T-helper 1 cell treated with Interleukin-12 subunit alpha and Interleukin-12 subunit beta and Interleukin-4 antibody, amounts not matched to agents 30 μg/mL and 1 μg/mL, for 36 hours (primary cell): ENCODE results near the gene NDUFA12.
A peak's percentile ranks its signal among the peaks of the same experiment; 100 is the strongest.
"Not testable (repeated sequence)": the region's sequence is repeated elsewhere in the genome, so short reads cannot be mapped to it uniquely, and the experiment has no call there.

Experiments
- H3K27ac Mint-ChIP-seq: one replicate; pipeline ENCODE4 v1.8.0; 2021; ENCODE audit warnings: mild to moderate bottlenecking, mixed read lengths
- H3K27me3 Mint-ChIP-seq: one replicate; pipeline ENCODE4 v1.8.0; 2021; ENCODE audit warnings: low read depth, mixed read lengths
- H3K36me3 Mint-ChIP-seq: one replicate; pipeline ENCODE4 v1.8.0; 2021; ENCODE audit warnings: low read depth, mixed read lengths
- H3K4me1 Mint-ChIP-seq: one replicate; pipeline ENCODE4 v1.8.0; 2021; ENCODE audit warnings: low read depth, mixed read lengths
- H3K4me3 Mint-ChIP-seq: one replicate; pipeline ENCODE4 v1.8.0; 2021; ENCODE audit warnings: mild to moderate bottlenecking, moderate library complexity, mixed read lengths
- H3K9me3 Mint-ChIP-seq: one replicate; pipeline ENCODE4 v1.8.0; 2021; ENCODE audit warnings: mixed read lengths

The NDUFA12 gene

GRCh38 chr12:94993855-94994254 lies 9.6 kb downstream of the NDUFA12 start:
- not testable (repeated sequence) for H3K27ac Mint-ChIP-seq, H3K27me3 Mint-ChIP-seq, H3K4me3 Mint-ChIP-seq, H3K9me3 Mint-ChIP-seq
- Mint-ChIP-seq H3K4me1 (peaks cover 14% of the 10 kb centered on the region), H3K36me3 (peaks cover 20% of the 10 kb centered on the region)

DNA sequence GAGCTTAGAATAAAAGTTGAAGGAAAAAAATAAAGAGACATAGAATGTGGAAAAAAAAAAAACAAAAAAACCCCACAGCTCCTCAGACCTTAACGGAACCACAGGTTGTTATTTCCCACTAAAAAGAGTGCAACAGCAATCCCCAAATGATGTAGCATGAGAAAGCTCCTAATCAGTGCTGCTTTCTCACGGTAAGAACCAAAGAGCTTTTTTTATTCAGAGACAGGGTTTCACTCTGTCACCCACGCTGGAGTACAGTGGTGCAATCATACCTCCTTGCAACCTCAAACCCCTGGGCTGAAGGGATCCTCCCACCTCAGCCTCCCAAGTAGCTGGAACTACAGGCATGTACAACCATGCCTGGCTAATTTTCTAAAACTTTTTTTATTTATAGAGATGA lies 13.3 kb downstream of the NDUFA12 start:
- H3K4me3 Mint-ChIP-seq, result no peak overlapping the region
- no peaks in the 10 kb centered on the region for H3K9me3 Mint-ChIP-seq
- no peak overlapping the region for H3K27ac Mint-ChIP-seq
- H3K36me3 Mint-ChIP-seq, result peaks cover 25% of the 10 kb centered on the region
- peaks cover 29% of the 10 kb centered on the region for H3K4me1 Mint-ChIP-seq
- H3K27me3 Mint-ChIP-seq, result no peaks in the 10 kb centered on the region

DNA sequence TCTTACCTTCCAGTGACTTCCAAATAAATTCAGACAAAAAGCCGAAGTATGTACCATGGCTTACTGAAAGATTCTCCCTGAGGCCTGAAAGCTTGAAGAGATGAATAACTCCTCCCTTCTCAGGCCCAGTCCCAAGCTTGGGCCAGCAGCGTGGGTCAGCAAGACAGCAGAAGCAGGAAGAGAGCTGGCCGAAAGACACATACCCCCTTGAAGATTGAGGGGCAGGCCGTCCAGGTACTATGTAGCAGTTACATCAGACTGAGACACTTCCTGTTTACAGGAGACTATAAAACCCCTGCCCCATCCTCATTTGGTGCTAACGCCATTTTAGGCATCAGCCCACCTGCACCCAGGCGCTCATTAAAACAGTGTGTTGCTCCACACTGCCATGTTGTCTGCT lies 15.0 kb downstream of the NDUFA12 start:
- Mint-ChIP-seq H3K27me3 (no peaks in the 10 kb centered on the region), H3K36me3 (peaks cover 27% of the 10 kb centered on the region), H3K27ac (peak overlapping the region; percentile 81), H3K4me3 (peak overlapping the region; percentile 38), H3K4me1 (peaks cover 34% of the 10 kb centered on the region), H3K9me3 (no peaks in the 10 kb centered on the region)

DNA sequence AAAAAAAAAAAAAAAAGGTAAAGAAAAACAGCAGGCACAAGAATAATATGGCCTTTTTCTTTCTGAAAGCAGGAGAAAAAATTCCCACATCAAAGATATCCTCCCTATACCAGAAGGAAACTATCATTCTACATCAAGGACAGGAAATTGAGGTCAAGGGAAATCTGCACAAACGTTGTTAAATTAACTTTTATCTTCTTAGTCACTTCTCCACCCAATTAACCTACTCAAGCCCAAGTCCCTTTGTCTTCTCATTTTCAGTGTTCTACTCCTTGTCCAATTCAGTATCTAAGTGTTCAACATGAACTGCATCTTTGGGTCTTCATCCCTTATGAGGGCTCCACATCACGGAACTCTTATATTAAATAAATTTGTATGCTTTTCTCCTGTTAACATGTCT lies 15.7 kb downstream of the NDUFA12 start:
- H3K27ac Mint-ChIP-seq, result peak overlapping the region; percentile 81
- peaks cover 27% of the 10 kb centered on the region for H3K36me3 Mint-ChIP-seq
- H3K4me3 Mint-ChIP-seq, result peak overlapping the region; percentile 33

GRCh38 chr12:94987076-94987669 lies 16.3 kb downstream of the NDUFA12 start:
- Mint-ChIP-seq H3K9me3 (no peaks in the 10 kb centered on the region), H3K4me3 (no peak overlapping the region), H3K27me3 (no peaks in the 10 kb centered on the region), H3K36me3 (peaks cover 21% of the 10 kb centered on the region), H3K27ac (peak overlapping the region; percentile 81), H3K4me1 (peaks cover 38% of the 10 kb centered on the region)

More for the DNA sequence above, 15.7 kb downstream of the NDUFA12 start:
- peaks cover 36% of the 10 kb centered on the region for H3K4me1 Mint-ChIP-seq
- H3K9me3 Mint-ChIP-seq, result no peaks in the 10 kb centered on the region
- H3K27me3 Mint-ChIP-seq, result no peaks in the 10 kb centered on the region

DNA sequence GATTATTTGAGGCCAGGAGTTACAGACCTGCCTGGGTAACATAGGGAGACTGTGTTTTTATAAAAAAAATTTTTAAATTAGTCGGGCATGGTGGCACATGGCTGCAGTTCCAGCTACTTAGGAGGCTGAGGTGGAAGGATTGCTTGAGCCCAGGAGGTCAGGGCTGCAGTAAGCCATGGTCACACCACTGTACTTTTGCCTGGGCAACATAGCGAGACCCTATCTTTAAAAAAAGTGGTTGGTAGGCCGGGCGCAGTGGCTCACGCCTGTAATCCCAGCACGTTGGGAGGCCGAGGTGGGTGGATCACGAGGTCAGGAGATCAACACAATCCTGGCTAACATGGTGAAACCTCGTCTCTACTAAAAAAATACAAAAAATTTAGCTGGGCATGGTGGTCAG lies 18.4 kb downstream of the NDUFA12 start:
- H3K4me1 Mint-ChIP-seq, result peaks cover 41% of the 10 kb centered on the region
- H3K36me3 Mint-ChIP-seq, result peaks cover 20% of the 10 kb centered on the region
- H3K9me3 Mint-ChIP-seq, H3K27ac Mint-ChIP-seq, H3K4me3 Mint-ChIP-seq, H3K27me3 Mint-ChIP-seq: not testable (repeated sequence)

DNA sequence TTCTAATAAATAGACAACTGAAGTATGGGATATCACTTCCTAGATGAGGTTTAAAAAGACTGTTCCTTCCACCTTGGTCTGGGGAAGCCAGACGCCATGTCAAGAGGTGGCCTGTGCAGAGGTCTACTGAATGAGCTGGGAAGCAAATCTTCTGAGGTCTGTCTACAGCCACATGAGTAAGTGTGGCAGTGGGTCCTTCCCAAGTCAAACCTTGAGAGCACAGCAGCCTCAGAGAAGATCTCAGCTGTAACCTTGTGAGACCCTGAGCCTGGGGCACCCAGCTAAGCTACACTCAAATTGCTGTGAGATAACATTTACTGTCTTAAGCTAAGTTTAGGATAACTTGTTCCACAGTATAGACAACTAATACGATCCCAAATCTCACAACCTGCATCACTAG lies 20.2 kb downstream of the NDUFA12 start:
- peaks cover 14% of the 10 kb centered on the region for H3K36me3 Mint-ChIP-seq
- H3K9me3 Mint-ChIP-seq, result no peaks in the 10 kb centered on the region
- no peak overlapping the region for H3K4me3 Mint-ChIP-seq
- H3K27ac Mint-ChIP-seq, result no peak overlapping the region
- no peaks in the 10 kb centered on the region for H3K27me3 Mint-ChIP-seq
- H3K4me1 Mint-ChIP-seq, result peaks cover 30% of the 10 kb centered on the region

GRCh38 chr12:94982456-94982855 lies 21.0 kb downstream of the NDUFA12 start:
- Mint-ChIP-seq H3K4me3 (no peak overlapping the region), H3K27ac (no peak overlapping the region), H3K4me1 (peaks cover 25% of the 10 kb centered on the region), H3K9me3 (no peaks in the 10 kb centered on the region), H3K27me3 (no peaks in the 10 kb centered on the region), H3K36me3 (peaks cover 9% of the 10 kb centered on the region)

DNA sequence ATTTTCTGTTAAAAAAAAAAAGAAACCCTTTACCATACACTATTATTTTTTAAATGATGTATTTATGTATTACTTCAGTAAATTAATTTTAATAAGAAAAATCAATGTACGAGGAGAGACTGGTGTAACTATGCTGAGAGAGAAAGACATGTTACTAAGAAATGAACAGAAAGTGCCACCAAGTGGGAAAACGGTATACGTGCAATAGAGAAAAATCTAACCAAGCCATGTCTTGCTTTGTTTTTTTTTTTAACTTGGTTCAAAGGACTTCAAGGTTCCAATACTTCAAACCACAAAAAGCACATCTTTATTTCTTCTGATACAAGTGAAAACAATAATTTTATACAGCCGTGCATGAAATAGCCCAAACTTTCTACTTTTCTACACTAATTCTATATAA lies 22.9 kb downstream of the NDUFA12 start:
- Mint-ChIP-seq H3K27me3 (no peaks in the 10 kb centered on the region), H3K4me3 (no peak overlapping the region), H3K36me3 (peaks cover 9% of the 10 kb centered on the region), H3K4me1 (peaks cover 18% of the 10 kb centered on the region), H3K27ac (no peak overlapping the region), H3K9me3 (no peaks in the 10 kb centered on the region)

GRCh38 chr12:94979941-94980340 lies 23.6 kb downstream of the NDUFA12 start:
- Mint-ChIP-seq H3K9me3 (no peaks in the 10 kb centered on the region), H3K36me3 (peaks cover 10% of the 10 kb centered on the region), H3K4me1 (peaks cover 18% of the 10 kb centered on the region), H3K4me3 (no peak overlapping the region), H3K27ac (no peak overlapping the region), H3K27me3 (no peaks in the 10 kb centered on the region)

DNA sequence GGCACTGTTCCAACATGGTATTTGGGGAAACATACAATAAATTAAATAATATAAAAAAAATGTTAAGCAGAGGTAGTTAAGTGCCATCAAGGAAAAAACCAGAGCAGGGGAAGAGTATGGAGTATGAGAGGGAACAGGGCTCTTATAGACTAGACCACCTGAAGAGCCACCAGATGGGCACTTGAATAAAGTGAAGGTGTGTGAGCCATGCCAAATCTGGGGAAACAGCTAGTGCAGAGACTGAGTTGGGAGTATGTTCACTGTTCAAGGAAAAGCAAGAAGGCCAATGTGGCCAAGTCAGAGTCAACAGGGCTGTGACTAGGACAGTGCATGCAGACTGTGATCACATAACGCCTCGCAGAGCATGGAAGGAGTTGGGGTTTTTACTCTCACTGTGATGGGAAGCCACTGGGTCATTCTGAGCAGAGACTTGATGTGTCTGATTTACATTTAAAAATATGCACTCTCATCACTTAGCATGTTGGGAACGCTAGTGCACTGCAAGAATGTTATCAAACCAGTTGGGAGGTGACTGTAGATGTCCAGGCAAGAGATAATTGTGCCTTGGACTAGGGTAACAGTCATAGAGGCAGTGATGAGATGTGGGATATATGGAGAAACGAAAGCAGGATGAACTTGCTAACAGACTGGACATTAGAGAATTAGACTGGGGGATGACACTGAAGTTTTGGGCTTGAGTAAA lies 25.6 kb downstream of the NDUFA12 start:
- H3K4me3 Mint-ChIP-seq, result no peak overlapping the region
- peaks cover 11% of the 10 kb centered on the region for H3K36me3 Mint-ChIP-seq
- no peaks in the 10 kb centered on the region for H3K27me3 Mint-ChIP-seq
- no peak overlapping the region for H3K27ac Mint-ChIP-seq
- peaks cover 16% of the 10 kb centered on the region for H3K4me1 Mint-ChIP-seq
- no peaks in the 10 kb centered on the region for H3K9me3 Mint-ChIP-seq

- peaks cover 24% of the 10 kb centered on the region for H3K36me3 Mint-ChIP-seq
- peaks cover 10% of the 10 kb centered on the region for H3K4me1 Mint-ChIP-seq
- H3K27me3 Mint-ChIP-seq, result no peaks in the 10 kb centered on the region
- no peaks in the 10 kb centered on the region for H3K9me3 Mint-ChIP-seq
- H3K27ac Mint-ChIP-seq, result no peak overlapping the region
- no peak overlapping the region for H3K4me3 Mint-ChIP-seq
Measured at GRCh38 chr12:94973221-94973620, 30.3 kb downstream of the NDUFA12 start.

GRCh38 chr12:94972795-94973194 lies 30.7 kb downstream of the NDUFA12 start:
- H3K4me3 Mint-ChIP-seq, result no peak overlapping the region
- H3K9me3 Mint-ChIP-seq, result no peaks in the 10 kb centered on the region
- H3K4me1 Mint-ChIP-seq, result peaks cover 8% of the 10 kb centered on the region
- H3K36me3 Mint-ChIP-seq, result peaks cover 24% of the 10 kb centered on the region
- peak overlapping the region; percentile 10 for H3K27ac Mint-ChIP-seq
- H3K27me3 Mint-ChIP-seq, result no peaks in the 10 kb centered on the region

DNA sequence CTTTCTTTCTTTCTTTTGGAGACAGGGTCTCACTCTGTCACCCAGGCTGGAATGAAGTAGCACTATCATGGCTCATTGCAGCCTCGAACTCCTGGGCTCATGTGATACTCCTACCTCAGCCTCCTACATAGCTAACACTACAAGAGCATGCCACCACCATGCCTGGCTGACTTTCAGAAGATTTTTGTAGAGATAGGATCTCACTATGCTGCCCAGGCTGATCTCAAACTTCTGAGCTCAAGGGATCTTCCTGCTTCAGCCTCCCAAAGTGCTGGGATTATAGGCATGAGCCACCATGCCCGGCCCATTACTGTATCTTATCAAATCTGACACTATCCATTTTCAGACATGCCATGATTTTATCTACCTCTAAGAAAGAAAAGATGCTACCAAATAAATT lies 31.6 kb downstream of the NDUFA12 start:
- Mint-ChIP-seq H3K27ac (no peak overlapping the region), H3K36me3 (peaks cover 24% of the 10 kb centered on the region), H3K4me3 (no peak overlapping the region), H3K27me3 (no peaks in the 10 kb centered on the region), H3K9me3 (no peaks in the 10 kb centered on the region), H3K4me1 (peaks cover 7% of the 10 kb centered on the region)

- H3K4me1 Mint-ChIP-seq, result peaks cover 7% of the 10 kb centered on the region
- H3K9me3 Mint-ChIP-seq, result no peaks in the 10 kb centered on the region
- peaks cover 22% of the 10 kb centered on the region for H3K36me3 Mint-ChIP-seq
- H3K27me3 Mint-ChIP-seq, result no peaks in the 10 kb centered on the region
- no peak overlapping the region for H3K4me3 Mint-ChIP-seq
- H3K27ac Mint-ChIP-seq, result no peak overlapping the region
Measured at GRCh38 chr12:94970560-94970959, 32.9 kb downstream of the NDUFA12 start.
